G401 (cell line): ENCODE results near the gene KMO. TPM values are rescaled to one million over a fixed set of nuclear protein-coding genes. Genes with fewer than 3 reads are reported as not detected.
A peak's percentile ranks its signal among the peaks of the same experiment; 100 is the strongest.

Source experiments
- DNase-seq: peaks from one replicate; pipeline ENCODE4 v3.0.0-alpha.2; 2015; ENCODE audit warnings: low spot score
- in situ Hi-C: cut with HindIII; loops from 2 replicates; pipeline ENCODE4 v1.10.0; 2016; ENCODE audit warnings: low sequenced_read_pairs, mixed read lengths
- total RNA-seq: library from RNA; depleted of rRNA; stranded (reverse); fragments of >200 nt; shearing (Covaris generic); gene quantifications from 2 replicates; pipeline ENCODE4 v1.2.3, GENCODE V29; 2014

KMO gene
- total RNA-seq, 1 experiment from 2014 or later, result not detected

- in situ Hi-C loops, result no loop called here
- no peak for DNase-seq
These were observed 82.0 kb downstream of the KMO start for GRCh38 chr1:241614144-241614543.

GRCh38 chr1:241614572-241614971 lies 82.4 kb downstream of the KMO start:
- in situ Hi-C loops, result no loop called here
- no peak for DNase-seq

GRCh38 chr1:241615043-241615974 lies 83.1 kb downstream of the KMO start:
- in situ Hi-C loops, result no loop called here
- no peak for DNase-seq

DNA sequence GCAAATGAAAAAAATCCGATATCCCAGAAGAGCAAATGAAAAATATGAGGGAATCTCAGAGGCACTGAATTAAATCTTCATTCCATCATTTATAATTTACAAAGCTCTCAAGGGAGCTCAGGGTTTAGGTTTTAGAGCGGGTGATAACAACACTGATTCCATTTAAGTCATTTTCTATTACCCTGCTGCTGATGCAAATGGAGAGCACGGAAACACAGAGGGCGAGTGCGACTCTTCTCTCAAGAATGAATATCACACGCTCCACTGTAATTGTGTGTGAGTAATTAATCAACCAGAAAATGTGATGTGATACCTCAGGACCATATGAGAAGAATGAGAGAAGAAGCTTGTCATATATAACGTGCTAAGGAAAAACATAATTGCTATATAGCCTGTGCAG lies 85.2 kb downstream of the KMO start:
- in situ Hi-C loops, result no loop called here
- no peak for DNase-seq

- in situ Hi-C loops, result no loop called here
- DNase-seq, result no peak
These were observed 90.5 kb downstream of the KMO start for GRCh38 chr1:241622669-241623068.

DNA sequence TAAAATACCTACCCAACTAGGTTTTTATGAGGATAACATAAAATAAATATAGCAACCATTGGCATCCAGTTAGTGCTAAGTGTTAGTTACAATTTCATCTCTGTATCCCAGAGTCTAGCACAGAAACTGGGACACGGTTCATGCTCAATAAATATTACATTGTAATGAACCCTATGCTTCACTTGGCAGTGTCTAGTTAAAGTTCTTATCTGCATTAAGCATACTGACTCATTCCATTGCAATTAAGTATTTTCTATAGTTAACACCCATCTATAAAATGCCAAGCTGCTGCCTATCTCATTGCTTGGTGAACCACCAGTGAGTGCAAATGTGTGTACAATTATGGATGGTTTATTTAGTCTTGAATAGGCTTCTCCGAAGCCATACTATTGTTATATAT lies 92.8 kb downstream of the KMO start:
- in situ Hi-C loops, result no loop called here
- no peak for DNase-seq

- DNase-seq, result peak; percentile 46
- in situ Hi-C loops, result no loop called here
These were observed 95.5 kb downstream of the KMO start for GRCh38 chr1:241627453-241628259.

GRCh38 chr1:241630005-241630404 lies 97.8 kb downstream of the KMO start:
- DNase-seq, result no peak
- in situ Hi-C loops, result no loop called here

- DNase-seq, result no peak
- in situ Hi-C loops, result no loop called here
These were observed 98.3 kb downstream of the KMO start for GRCh38 chr1:241630476-241630875.

DNA sequence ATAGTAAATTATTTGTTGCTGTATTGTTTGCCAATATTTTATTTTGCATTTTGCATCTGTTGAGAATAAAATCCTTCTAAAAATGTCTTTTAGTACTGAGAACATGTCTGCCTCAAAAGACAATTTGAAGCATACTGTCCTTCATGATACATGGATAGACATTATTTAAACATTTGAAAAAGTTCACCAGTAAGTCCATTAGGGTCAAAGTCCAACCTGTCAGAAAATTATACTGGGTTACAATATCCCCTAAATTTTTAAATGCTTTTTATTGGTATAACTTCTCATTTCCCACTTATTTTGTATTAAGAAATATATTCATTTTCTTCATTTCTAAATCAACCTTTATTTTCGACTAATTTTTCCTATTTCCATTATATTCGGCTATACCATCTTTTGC lies 98.7 kb downstream of the KMO start:
- in situ Hi-C loops, result no loop called here
- DNase-seq, result no peak

DNA sequence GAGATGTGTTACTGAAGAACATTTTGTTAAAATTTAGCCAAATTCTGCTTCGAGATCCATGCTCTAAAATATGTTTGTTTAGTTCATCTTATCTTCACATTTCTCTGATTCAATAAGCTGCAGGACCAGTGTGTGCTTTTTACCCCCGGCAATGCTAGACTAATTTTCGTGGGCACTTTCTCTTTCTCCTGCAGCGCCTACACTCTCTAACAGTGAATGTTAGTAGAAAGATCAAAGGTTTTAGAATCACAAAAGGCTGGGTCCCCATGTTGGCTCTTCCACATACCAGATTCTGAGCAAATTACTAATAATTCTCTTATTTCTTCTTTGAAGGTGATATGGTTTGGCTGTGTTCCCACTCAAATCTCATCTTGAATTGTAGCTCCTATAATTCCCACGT lies 99.5 kb downstream of the KMO start:
- in situ Hi-C loops, result no loop called here
- DNase-seq, result no peak

DNA sequence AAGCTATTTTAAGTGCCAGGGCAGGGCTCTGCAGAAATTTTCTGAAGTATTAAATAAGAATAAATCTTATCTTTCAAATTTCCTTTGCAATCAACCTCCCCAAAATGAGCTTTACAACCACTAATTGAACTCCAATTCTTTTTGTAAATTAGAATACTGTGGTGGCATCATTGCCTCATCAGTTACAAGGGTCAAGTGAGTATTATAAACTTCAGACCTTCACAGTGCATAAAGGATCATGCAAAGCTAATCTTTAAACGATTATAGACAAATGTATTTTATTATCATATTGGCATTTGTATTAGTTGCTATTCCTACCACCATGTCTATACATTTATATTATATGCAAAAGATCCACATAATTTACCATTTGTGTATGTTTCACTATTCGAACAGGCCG lies 100.8 kb downstream of the KMO start:
- in situ Hi-C loops, result no loop called here
- DNase-seq, result no peak

- in situ Hi-C loops, result no loop called here
- DNase-seq, result no peak
These were observed 103.5 kb downstream of the KMO start for GRCh38 chr1:241635556-241636152.

GRCh38 chr1:241636291-241636690 lies 104.1 kb downstream of the KMO start:
- no peak for DNase-seq
- in situ Hi-C loops, result no loop called here

DNA sequence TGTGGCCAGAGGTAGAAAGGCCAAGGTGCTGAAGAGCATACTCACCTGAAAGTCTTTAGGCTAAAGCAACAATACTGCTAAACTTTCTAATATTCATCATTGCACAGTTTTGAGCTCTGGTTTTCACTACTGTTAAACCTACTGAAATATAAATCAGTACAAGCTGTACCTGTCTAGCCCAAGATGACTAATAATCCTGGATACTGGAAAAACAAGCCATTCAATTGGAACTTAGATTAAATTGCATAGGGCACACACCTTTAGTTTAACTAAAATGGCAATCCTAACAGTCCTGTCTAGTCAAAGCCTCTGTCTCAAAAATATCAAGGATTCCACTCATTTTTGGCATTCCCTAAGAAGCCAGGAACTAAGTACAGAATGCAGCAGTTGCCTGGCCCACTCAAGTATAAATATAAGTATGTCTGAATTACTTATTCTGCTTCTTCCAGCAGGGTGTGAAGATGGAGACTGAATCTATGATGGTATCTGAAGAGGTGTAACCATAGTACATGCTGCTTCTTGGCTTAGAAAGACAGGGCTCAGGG lies 104.9 kb downstream of the KMO start:
- in situ Hi-C loops, result no loop called here
- DNase-seq, result no peak

DNA sequence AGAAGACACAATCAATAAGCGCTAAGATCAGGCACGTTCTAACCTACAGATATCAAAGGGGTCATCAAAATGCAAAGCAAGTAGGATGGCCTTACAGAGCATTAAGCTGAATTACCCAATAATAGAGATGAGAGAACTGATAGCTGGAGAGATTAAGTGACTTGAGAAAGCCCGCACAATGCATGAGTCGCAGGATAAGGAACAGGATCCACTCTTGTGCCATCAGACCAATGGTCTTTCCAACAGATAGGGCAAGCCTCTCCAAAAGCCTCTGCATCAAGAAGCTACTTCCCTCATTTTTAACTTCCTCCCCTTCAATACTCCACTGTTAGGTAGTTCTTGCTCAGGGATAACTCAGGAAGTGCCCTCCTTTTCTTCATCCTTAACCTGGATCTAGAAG lies 105.4 kb downstream of the KMO start:
- in situ Hi-C loops, result no loop called here
- no peak for DNase-seq

- in situ Hi-C loops, result no loop called here
- DNase-seq, result no peak
These were observed 106.0 kb downstream of the KMO start for GRCh38 chr1:241638099-241638682.

DNA sequence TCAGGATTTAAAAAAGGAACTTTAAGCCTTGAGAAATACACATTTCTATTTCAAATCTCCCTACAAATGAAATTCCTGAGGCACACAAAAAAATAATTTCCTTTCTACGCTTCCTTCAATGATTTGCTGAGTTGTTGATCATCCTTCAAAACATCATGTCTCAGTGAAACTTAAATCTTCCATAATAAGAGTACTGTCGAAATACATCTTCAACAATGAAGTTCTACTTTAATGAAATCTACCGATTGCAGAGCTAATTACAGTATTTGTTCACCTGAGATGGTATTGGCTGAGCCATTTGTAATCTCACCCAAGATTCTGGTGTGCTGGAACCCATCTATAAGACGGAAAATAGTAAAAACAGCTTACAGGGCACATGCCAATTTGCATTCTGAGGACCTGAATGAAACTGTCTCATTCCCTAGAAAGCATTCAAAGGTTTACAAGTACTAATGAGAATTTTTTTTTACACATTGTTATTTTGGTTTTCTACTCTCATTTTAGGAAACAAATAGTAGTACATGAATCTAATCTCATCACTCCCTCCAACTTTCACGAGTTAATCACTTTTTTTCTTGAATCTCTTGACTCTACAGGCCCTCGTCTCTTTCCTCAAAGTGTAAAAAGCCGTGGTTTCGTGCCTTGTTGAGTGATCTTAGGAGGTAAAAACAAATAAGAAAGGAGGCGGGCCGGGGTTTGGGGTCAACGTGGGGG lies 106.9 kb downstream of the KMO start:
- in situ Hi-C loops, result no loop called here
- DNase-seq, result peak; percentile 8

GRCh38 chr1:241639623-241640148 lies 107.5 kb downstream of the KMO start:
- DNase-seq, result peak; percentile 23
- in situ Hi-C loops, result no loop called here
